Activated CD4-positive, alpha-beta T cell treated with anti-CD3 and anti-CD28 coated beads, Interleukin-2, amount 50 U/mL, for 4 hours (primary cell): ENCODE measurements around the gene MGLL.

Source experiments
- DNase-seq, 2 experiments: peaks; one replicate each; pipeline ENCODE4 v3.0.0-alpha.2; 2020

The MGLL gene

GRCh38 chr3:127808197-127808596 lies 14.1 kb downstream of the MGLL start:
- no peak for DNase-seq

- DNase-seq, result no peak
Observed at GRCh38 chr3:127805026-127805753, 17.1 kb downstream of the MGLL start.

- DNase-seq, result no peak
Observed at GRCh38 chr3:127804141-127804540, 18.2 kb downstream of the MGLL start.

- no peak for DNase-seq
Observed at GRCh38 chr3:127803619-127804018, 18.7 kb downstream of the MGLL start.

DNA sequence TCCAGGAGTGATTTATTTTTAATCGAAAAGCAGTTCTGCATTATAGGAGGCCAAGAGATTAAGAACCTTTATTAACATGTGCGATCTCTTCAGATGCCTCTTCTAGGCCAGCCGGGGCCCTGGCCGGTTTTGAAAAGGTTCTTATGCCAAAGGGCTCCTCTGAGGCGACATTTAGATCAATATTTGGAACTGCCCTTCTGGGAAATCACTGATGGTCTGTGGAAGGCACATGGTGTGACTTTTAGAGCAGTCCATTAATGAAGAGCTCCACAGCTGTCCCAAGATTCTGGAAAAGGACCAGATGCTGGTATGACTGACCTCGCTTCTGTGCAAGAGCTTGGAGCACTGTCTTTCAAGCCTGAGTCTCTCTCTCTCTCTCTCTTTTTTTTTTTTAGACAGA lies 19.7 kb downstream of the MGLL start:
- no peak for DNase-seq

GRCh38 chr3:127801731-127802313 lies 20.5 kb downstream of the MGLL start:
- no peak for DNase-seq

- no peak for DNase-seq
Observed at GRCh38 chr3:127800508-127800907, 21.8 kb downstream of the MGLL start.

DNA sequence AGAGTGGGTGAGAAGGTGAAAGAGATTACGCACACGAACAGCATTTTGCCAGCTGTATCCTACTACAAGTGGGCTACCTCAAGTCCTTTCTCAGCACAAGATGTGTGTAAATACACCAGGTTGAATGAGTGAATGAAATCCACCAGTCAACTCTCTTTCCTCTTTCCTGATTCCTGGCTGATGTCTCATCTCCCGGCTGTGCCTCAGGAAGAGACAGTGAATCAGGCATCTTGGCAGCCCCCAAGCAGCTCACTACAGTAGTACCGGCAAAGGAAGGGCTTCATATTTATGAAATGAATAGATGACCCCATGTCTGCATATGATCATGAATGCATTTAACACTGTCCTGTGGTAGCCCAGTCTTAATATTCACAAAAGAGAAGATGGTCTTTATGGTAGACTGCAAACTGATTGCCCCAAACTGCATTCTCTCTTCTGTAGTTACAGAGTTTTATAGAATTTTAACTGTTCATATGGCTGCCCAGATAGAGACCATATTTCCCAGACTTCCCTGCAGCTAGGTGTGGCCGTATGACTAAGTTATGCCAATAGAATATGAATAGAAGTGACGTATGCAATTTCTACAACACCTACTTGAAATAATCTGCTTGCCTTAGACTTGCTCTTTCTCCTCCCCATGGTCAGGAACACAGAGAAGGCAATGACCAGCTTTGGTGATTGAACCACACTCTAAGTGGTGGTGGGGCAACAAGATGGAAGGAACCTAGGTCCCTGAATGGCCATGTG lies 22.7 kb downstream of the MGLL start:
- no peak for DNase-seq

GRCh38 chr3:127798716-127799115 lies 23.6 kb downstream of the MGLL start:
- no peak for DNase-seq

DNA sequence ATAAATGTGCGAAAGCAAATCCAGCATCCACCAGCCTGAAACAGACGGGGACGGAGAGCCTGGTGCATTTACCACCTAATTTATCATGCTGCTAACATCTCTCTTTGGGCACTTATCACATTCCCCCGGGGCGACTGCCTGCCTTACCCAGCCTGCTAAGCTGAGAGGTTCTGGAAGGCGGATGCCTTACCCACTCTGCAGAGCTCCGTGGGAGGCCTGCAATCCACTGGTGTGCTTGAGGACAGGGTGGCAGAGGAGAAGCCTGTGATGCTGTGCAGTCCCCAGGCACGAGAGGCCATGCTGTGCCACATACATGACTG lies 25.5 kb downstream of the MGLL start:
- DNase-seq, result no peak

DNA sequence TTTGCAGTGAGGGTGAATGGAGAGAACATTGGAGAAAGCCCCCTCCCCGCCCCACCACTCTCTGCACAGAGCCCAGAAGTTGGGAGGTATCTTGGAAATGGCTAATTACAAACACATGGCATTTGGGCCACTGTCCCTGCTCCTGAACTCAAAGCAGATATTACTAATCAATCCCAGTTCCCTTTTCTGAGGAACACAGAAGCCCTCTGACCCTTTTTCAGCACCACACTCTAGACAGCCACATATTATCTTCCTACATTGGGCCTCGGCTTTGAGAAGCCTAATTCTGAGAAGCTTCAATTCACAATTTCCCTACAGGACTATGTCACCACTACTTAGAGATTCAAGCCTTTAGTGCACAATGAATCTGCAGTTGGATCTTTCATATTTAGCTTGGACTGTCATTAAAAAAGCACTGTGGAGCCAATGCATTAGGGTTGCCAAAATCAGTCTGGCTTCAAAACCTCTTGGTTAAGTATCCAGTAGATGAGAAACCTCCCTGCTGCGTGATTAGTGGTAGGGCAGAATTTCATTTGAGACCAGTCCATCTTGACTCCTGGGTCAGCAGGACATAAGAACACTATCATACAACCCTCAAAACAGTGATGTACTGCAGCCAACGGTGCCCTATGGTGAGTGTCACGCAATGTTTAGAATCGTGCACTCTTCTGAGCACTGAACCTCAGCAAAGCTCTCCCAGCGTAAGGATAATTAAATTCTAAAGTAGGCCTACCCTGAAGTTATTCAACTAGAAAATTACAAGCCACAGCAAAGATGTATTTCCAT lies 26.1 kb downstream of the MGLL start:
- no peak for DNase-seq

- no peak for DNase-seq
Observed at GRCh38 chr3:127794972-127795371, 27.3 kb downstream of the MGLL start.

GRCh38 chr3:127794402-127794801 lies 27.9 kb downstream of the MGLL start:
- DNase-seq, result no peak

- DNase-seq, result no peak
Observed at GRCh38 chr3:127792541-127793292, 29.6 kb downstream of the MGLL start.

DNA sequence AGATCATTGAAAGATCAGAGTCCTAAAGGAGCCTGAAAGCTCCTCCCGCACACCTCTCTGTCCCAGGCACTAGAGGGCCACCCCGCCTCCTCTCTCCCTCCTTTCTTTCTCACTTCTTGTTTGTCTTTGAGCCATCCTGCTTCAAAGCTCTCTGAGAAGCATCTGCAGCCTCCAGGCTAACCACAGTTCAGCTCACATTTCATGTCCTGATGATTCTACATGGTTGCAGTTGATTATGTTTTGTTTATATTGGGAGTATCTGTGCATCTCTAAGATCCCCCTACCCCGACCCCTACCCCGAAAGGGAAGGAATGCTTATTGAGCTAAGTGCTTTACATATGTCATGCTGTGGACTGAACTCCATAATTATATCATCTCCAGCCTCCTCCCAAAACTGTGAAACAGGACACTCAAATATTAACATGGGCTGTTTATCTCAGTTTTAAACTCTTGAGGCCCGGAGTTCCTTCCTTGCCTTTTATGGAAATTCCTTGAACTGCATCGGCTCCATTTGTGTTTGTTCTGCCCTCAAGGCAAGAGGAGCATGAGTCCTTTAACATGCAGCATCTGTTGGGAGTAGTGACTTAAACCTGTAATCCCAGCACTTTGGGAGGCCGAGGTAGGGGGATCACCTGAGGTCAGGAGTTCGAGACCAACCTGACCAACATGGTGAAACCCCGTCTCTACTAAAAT lies 30.9 kb downstream of the MGLL start:
- DNase-seq, result no peak

GRCh38 chr3:127790882-127791183 lies 31.5 kb downstream of the MGLL start:
- DNase-seq, result no peak

DNA sequence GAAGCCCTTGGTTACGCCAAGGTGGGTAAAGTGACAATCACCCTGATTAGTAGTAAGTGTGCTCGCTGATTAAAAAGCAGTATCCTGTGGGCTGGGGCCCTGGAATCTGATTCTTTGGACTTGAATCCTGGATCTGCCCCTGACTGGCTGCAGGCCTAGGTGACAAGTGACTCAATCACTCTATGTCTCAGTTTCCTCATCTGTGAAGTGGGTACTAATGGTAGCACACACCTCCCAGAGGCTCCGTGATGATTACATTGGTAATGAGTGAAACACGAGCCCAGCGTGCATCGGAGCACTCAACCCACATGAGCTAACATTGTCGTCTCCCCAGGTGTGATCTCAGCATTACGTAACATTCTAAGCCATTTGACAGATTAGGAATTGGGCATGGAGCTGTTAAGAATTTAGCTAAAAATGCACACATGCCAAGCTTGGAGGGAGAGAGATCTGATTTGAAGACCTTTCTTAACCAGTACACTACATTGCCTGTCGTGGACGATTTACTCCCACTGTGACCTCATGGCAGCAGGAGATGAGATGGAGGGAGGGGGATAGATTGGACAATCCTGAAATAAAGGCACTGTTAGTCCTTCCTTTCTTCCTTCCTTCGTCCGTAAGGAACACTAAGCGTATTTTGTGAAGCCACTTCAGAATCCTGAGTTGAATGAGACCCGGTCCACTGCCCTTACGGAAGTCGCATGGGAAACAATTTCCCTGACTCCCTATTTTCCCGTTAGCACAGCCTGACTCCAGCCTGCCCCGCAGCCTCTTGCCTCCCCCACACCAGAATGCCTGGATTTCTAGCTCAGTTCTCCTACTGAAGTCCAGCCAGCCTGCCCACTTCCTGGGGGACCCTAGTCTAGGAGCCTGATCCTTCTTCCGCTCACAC lies 32.1 kb downstream of the MGLL start:
- DNase-seq, result no peak

GRCh38 chr3:127789051-127789450 lies 33.3 kb downstream of the MGLL start:
- DNase-seq, result no peak

DNA sequence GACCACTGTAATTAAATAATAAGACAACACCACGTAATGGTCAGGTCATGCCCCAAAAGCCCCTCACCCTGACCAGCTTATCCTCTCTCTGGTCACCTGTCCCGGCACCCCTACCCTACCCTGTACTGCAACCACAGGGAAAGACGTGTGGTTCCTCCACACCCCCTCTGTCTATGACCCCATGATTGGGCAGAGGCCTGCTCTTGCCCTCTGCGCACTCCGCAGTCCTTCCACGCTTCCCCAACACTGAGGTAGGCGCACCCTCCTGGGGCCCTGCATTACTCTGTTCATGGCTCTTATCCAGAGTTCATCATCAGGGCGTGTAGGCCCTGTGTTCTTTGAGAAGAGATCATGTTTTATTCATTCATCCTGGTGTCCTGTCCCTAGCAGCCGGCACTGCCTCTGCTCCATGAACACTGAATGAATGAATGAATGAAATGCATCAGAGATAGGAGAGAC lies 33.8 kb downstream of the MGLL start:
- DNase-seq, result no peak

GRCh38 chr3:127787571-127788365 lies 34.5 kb downstream of the MGLL start:
- DNase-seq, result no peak
